GM12878 (cell line): Measurements from ENCODE around the gene ACTL10. TPM values are rescaled to one million over a fixed set of nuclear protein-coding genes. Genes with fewer than 3 reads are reported as not detected.
"Not testable (repeated sequence)": the region's sequence is repeated elsewhere in the genome, so short reads cannot be mapped to it uniquely, and the experiment has no call there.

Source experiments
- ATAC-seq: fragments of 200-7000 bp; cut with Tn5 transposase; 3 replicates; pipeline ENCODE4 v1.9.1; 2020; ENCODE audit warnings: mild to moderate bottlenecking, moderate library complexity
- BruUV-seq: library from RNA; stranded (reverse); fragments of 400-500 nt; replicated peaks from 2 replicates; lab custom pipeline; 2021; lab: Mats Ljungman, UMichigan
- CTCF ChIA-PET: fragments of 300-600 bp; sonication (Branson Sonifier 250); formaldehyde crosslinking; extraction: SDS; loops from one replicate; lab custom pipeline; 2021; ENCODE audit warnings: inconsistent platforms; lab: Yijun Ruan, JAX
- POLR2A ChIA-PET: fragments of 350-600 bp; formaldehyde crosslinking; extraction: SDS; loops from one replicate; lab custom pipeline; 2021; ENCODE audit warnings: inconsistent platforms; lab: Charles Lee
- RAD21 ChIA-PET: fragments of 300-600 bp; sonication (Branson Sonifier 250); formaldehyde crosslinking; loops from one replicate; lab custom pipeline; 2023; ENCODE audit warnings: antibody characterized with exemption; ENCODE audit not compliant: unreplicated experiment; lab: Charles Lee
- SMC1A ChIA-PET: fragments of 300-600 bp; sonication (Branson Sonifier 250); formaldehyde crosslinking; loops from one replicate; lab custom pipeline; 2023; ENCODE audit not compliant: unreplicated experiment, uncharacterized antibody; lab: Charles Lee
- DNase-seq: peaks from one replicate; pipeline ENCODE4 v3.0.0-alpha.2; 2011; ENCODE audit warnings: low read depth, low spot score
- FAIRE-seq: peaks from 3 replicates; lab custom pipeline; 2011; peaks lifted over from hg19 to GRCh38; lab: Jason Lieb, UNC
- H2AFZ ChIP-seq: 2 replicates; pipeline ENCODE4 v1.6.0; 2011; ENCODE audit warnings: low read depth, low read length, control low read depth; ENCODE audit not compliant: control insufficient read depth
- H3K27ac ChIP-seq: 2 replicates; pipeline ENCODE4 v1.5.1; 2011; ENCODE audit warnings: control low read depth; ENCODE audit not compliant: control insufficient read depth, insufficient read depth
- H3K27me3 ChIP-seq, 2 experiments: replicated peaks in 1 of 2; 2 replicates each; pipeline versions ENCODE4 v1.6.0 to v1.6.1; 2011; ENCODE audit warnings: low read length in 1 of 2; ENCODE audit not compliant: control insufficient read depth in 2 of 2, insufficient read depth in 2 of 2
- H3K36me3 ChIP-seq, 2 experiments: 2 replicates each; pipeline ENCODE4 v1.5.1; 2011; ENCODE audit warnings: low read length in 1 of 2; ENCODE audit not compliant: control insufficient read depth in 2 of 2, insufficient read depth in 2 of 2
- H3K4me1 ChIP-seq: 2 replicates; pipeline ENCODE4 v1.6.1; 2011; ENCODE audit warnings: mild to moderate bottlenecking, low read length, moderate library complexity, mixed read lengths; ENCODE audit not compliant: control insufficient read depth, insufficient read depth
- H3K4me2 ChIP-seq: 2 replicates; pipeline ENCODE4 v1.6.0; 2011; ENCODE audit warnings: control low read depth; ENCODE audit not compliant: control insufficient read depth, insufficient read depth
- H3K4me3 ChIP-seq: fragments of 200-600 bp; sonication (generic); 2 replicates; pipeline ENCODE4 v1.5.1; 2016
- H3K79me2 ChIP-seq: 2 replicates; pipeline ENCODE4 v1.6.0; 2011; ENCODE audit warnings: low read length; ENCODE audit not compliant: control insufficient read depth, insufficient read depth
- H3K9ac ChIP-seq: 2 replicates; pipeline ENCODE4 v1.8.0; 2011; ENCODE audit warnings: low read length, control low read depth, mixed read lengths; ENCODE audit not compliant: control insufficient read depth, insufficient read depth
- H3K9me3 ChIP-seq: replicated peaks from 3 replicates; pipeline ENCODE4 v1.5.1; 2011; ENCODE audit warnings: mild to moderate bottlenecking, low read length; ENCODE audit not compliant: control insufficient read depth, insufficient read depth
- H4K20me1 ChIP-seq: 2 replicates; pipeline ENCODE4 v1.6.0; 2011; ENCODE audit not compliant: control insufficient read depth, insufficient read depth
- POU2F2 ChIP-seq: IDR thresholded peaks from 3 replicates; pipeline ENCODE4 v1.6.1; 2011; ENCODE audit warnings: low read depth, mild to moderate bottlenecking, low read length, borderline replicate concordance
- REST ChIP-seq: IDR thresholded peaks from 2 replicates; pipeline ENCODE4 v1.6.1; 2012; ENCODE audit warnings: mild to moderate bottlenecking, low read depth, low read length
- whole genome bisulfite sequencing: methylation state at CpG from one replicate; pipeline ENCODE4 v1.1.6; 2016; ENCODE audit warnings: low lambda C conversion rate; ENCODE audit not compliant: insufficient replicate concordance, insufficient coverage; ENCODE audit errors: missing lambda C conversion rate; 5-methylcytosine and 5-hydroxymethylcytosine counted together
- in situ Hi-C: fragments of 300-500 bp; cut with MboI; formaldehyde crosslinking; loops from 9 replicates; pipeline ENCODE4 v1.14.3; 2018; ENCODE audit warnings: mixed read lengths
- intact Hi-C: fragments of 100-400 bp; cut with micrococcal nuclease; formaldehyde crosslinking; loops from one replicate; pipeline ENCODE4 v1.14.2; 2022; ENCODE audit not compliant: unreplicated experiment
- polyA plus RNA-seq, 11 experiments: library from polyadenylated mRNA; depleted of rRNA in 4 of 11; unstranded in 6 of 11; stranded (reverse) in 5 of 11; fragments of >200 nt; fragmentation: Nextera tagmentation in 4 of 11; fragmentation: Illumina TruSeq in 1 of 11; extraction: Ambion mirVana in 4 of 11; extraction: Trizol in 1 of 11; gene quantifications; 1 replicate in 1 of 11; 2 replicates in 10 of 11; pipeline versions ENCODE4 v1.2.1 to v1.2.3, GENCODE V29; 2011 to 2016; ENCODE audit warnings: inconsistent platforms in 2 of 11, missing spikeins in 2 of 11, low read depth in 1 of 11
- total RNA-seq, 4 experiments: library from RNA; depleted of rRNA in 3 of 4; stranded (reverse); fragments of >200 nt in 3 of 4; fragmentation: Illumina TruSeq in 1 of 4; extraction: Trizol in 1 of 4; gene quantifications; 2 replicates each; pipeline versions ENCODE4 v1.2.1 to v1.2.3, GENCODE V29; 2013 to 2021

Gene ACTL10
- total and polyA plus RNA-seq, 10 of the 15 experiments (the other 5 are each of a cell fraction or from before 2014, with no cell fraction given): 0.12 to 5.0 (median 0.89) TPM

GRCh38 chr20:33646959-33647602 is 19.7 kb upstream of the ACTL10 start:
- ATAC-seq: peak; percentile 42
- H3K4me3 ChIP-seq, BruUV-seq, in situ Hi-C loops, H2AFZ ChIP-seq, DNase-seq, H3K36me3 ChIP-seq, H3K79me2 ChIP-seq, H3K27ac ChIP-seq, intact Hi-C loops, H3K9ac ChIP-seq, H3K9me3 ChIP-seq, POLR2A ChIA-PET, FAIRE-seq, H4K20me1 ChIP-seq, H3K27me3 ChIP-seq: not testable (repeated sequence)
- TF ChIP-seq POU2F2 (peak; percentile 85; the same call in 1 of the 3 replicates), REST (peak; percentile 82)
- peak overlapping the region; percentile 62; the same call in 1 of the 2 replicates for H3K4me2 ChIP-seq
- H3K4me1 ChIP-seq: peaks cover 27% of the 10 kb centered on the region
- RAD21 ChIA-PET: interaction anchor here (1.2 kb wide), 1 partner anchor 147 kb away, joined by 5 read pairs; no protein-coding TSS in a partner anchor
- CTCF ChIA-PET: interaction anchor here (0.8 to 1.3 kb wide), 2 partner anchors 38 to 96 kb away, joined by 3 to 4 read pairs; no protein-coding TSS in a partner anchor
- SMC1A ChIA-PET: interaction anchor here (0.6 to 2.0 kb wide), 7 partner anchors 10 to 115 kb away, joined by 3 to 6 read pairs (median 4); partner anchors contain the start of gene ACTL10
- WGBS: 64% methylated on average over 14 of the region's 14 CpGs
